ENCODE results near the gene TNC. TPM values are rescaled to one million over a fixed set of nuclear protein-coding genes. Genes with fewer than 3 reads are reported as not detected.
A peak's percentile ranks its signal among the peaks of the same experiment; 100 is the strongest.

The TNC gene
- total and polyA plus RNA-seq, 2 donors from 2014 or later, result 9.4 to 254 TPM

DNA sequence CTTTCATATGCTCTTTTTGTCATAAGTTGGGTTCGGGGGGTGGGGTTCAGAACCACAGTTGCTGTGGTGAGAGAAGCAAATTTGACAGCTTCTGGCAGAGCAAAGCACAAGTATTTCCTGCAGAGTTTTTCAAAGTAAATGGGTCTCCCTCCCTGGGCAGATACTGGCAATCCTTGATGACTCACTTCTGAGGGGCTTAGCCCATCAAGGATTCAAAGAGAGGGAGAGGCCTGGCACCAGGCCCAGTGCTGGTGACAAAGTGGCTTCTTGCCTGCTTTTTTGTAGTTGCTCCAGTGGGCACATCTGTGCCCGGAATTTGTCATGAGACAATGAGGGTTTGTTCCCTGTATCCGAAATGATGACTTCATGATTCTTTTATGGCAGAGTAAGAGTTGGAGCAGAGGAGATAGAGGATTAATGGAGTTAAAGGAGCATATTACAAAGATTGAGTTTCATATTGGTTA is 46.6 kb upstream of the TNC start:
- intact Hi-C loops (cut with DNase I), result no loop called here
- Histone ChIP-seq H3K4me3 (ENCODE audit: low read length in 3 of 3) (no peak overlapping the region), H3K4me1 (ENCODE audit: control insufficient read depth in 2 of 3, insufficient read depth in 2 of 3, low read depth in 1 of 3, low read length in 3 of 3) (no peaks in the 10 kb centered on the region), H3K9me3 (ENCODE audit: control insufficient read depth in 2 of 3, insufficient read depth in 1 of 3, low read length in 3 of 3) (no peaks in the 10 kb centered on the region), H3K27me3 (ENCODE audit: control insufficient read depth, insufficient read depth, low read length) (no peaks in the 10 kb centered on the region), H3K27ac (ENCODE audit: low read depth in 2 of 2, low read length in 2 of 2) (no peak overlapping the region), H3K36me3 (ENCODE audit: control insufficient read depth in 2 of 3, insufficient read depth in 3 of 3, low read length in 3 of 3) (no peaks in the 10 kb centered on the region), H3K9ac (ENCODE audit: low read length in 3 of 3) (no peak overlapping the region)
- TF ChIP-seq, protein P1, sequence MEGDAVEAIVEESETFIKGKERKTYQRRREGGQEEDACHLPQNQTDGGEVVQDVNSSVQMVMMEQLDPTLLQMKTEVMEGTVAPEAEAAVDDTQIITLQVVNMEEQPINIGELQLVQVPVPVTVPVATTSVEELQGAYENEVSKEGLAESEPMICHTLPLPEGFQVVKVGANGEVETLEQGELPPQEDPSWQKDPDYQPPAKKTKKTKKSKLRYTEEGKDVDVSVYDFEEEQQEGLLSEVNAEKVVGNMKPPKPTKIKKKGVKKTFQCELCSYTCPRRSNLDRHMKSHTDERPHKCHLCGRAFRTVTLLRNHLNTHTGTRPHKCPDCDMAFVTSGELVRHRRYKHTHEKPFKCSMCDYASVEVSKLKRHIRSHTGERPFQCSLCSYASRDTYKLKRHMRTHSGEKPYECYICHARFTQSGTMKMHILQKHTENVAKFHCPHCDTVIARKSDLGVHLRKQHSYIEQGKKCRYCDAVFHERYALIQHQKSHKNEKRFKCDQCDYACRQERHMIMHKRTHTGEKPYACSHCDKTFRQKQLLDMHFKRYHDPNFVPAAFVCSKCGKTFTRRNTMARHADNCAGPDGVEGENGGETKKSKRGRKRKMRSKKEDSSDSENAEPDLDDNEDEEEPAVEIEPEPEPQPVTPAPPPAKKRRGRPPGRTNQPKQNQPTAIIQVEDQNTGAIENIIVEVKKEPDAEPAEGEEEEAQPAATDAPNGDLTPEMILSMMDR (IDR thresholded peaks at IDR 0.05; ENCODE audit: borderline replicate concordance, extremely low read depth, insufficient read depth), result no peak
- no peak for FAIRE-seq
- DNase-seq, result peak in 3 of 5 donors; percentile 22 to 90 (median 32)

DNA sequence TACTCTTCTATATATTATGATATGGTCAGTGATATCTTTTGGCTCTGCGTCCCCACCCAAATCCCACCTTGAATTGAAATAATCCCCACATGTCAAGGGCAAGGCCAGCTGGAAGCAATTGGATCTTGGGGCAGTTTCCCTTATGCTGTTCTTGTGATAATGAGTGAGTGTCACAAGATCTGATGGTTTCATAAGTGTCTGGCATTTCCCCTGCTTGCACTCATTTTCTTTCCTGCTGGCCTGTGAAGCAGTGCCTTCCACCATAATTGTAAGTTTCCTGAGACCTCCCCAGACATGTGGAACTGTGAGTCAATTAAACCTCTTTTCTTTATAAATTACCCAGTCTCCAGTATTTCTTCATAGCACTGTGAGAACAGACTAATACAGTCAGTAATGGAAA is 45.0 kb upstream of the TNC start:
- Histone ChIP-seq H3K4me3 (ENCODE audit: low read length in 3 of 3) (no peak overlapping the region), H3K9ac (ENCODE audit: low read length in 3 of 3) (no peak overlapping the region), H3K27me3 (ENCODE audit: control insufficient read depth, insufficient read depth, low read length) (no peaks in the 10 kb centered on the region), H3K27ac (ENCODE audit: low read depth in 2 of 2, low read length in 2 of 2) (no peak overlapping the region), H3K36me3 (ENCODE audit: control insufficient read depth in 2 of 3, insufficient read depth in 3 of 3, low read length in 3 of 3) (no peaks in the 10 kb centered on the region), H3K4me1 (ENCODE audit: control insufficient read depth in 2 of 3, insufficient read depth in 2 of 3, low read depth in 1 of 3, low read length in 3 of 3) (no peaks in the 10 kb centered on the region), H3K9me3 (ENCODE audit: control insufficient read depth in 2 of 3, insufficient read depth in 1 of 3, low read length in 3 of 3) (no peaks in the 10 kb centered on the region)
- DNase-seq (no peak), FAIRE-seq (no peak)
- intact Hi-C loops (cut with DNase I), result no loop called here
- TF ChIP-seq, protein P1 (IDR thresholded peaks at IDR 0.05; ENCODE audit: borderline replicate concordance, extremely low read depth, insufficient read depth), result no peak

DNA sequence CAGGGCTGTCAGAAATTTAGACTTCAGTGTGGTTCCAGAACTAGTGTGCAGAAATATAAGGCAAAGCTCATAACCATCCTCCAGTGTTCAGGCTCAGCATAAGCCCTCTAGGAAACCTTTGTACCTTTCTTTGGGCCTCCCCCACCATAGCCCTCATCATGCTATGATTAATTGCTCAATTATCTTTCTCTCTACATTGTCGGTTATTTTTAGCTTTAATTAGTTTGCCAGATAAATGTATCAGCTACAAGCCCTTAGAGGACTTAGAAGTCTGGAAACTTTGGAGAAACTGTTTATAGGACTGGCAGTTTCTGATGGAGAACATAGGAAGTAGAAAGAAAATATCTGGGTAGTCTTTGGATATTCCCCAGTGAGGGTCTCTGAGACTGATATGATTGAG is 43.5 kb upstream of the TNC start:
- Histone ChIP-seq H3K4me1 (ENCODE audit: control insufficient read depth in 2 of 3, insufficient read depth in 2 of 3, low read depth in 1 of 3, low read length in 3 of 3) (no peaks in the 10 kb centered on the region), H3K4me3 (ENCODE audit: low read length in 3 of 3) (no peak overlapping the region), H3K27me3 (ENCODE audit: control insufficient read depth, insufficient read depth, low read length) (no peaks in the 10 kb centered on the region), H3K27ac (ENCODE audit: low read depth in 2 of 2, low read length in 2 of 2) (no peak overlapping the region), H3K36me3 (ENCODE audit: control insufficient read depth in 2 of 3, insufficient read depth in 3 of 3, low read length in 3 of 3) (no peaks in the 10 kb centered on the region), H3K9ac (ENCODE audit: low read length in 3 of 3) (no peak overlapping the region), H3K9me3 (ENCODE audit: control insufficient read depth in 2 of 3, insufficient read depth in 1 of 3, low read length in 3 of 3) (no peaks in the 10 kb centered on the region)
- TF ChIP-seq, protein P1 (IDR thresholded peaks at IDR 0.05; ENCODE audit: borderline replicate concordance, extremely low read depth, insufficient read depth), result no peak
- intact Hi-C loops (cut with DNase I), result no loop called here
- FAIRE-seq (no peak), DNase-seq (no peak)
